HEK293T (cell line): ENCODE results near the gene MRPL38.

Source experiments
- BHLHE40 ChIP-seq: fragments of 450-650 bp; IDR thresholded peaks from 2 replicates; pipeline ENCODE4 v1.6.1; 2016; ENCODE audit warnings: mild to moderate bottlenecking, moderate library complexity, borderline replicate concordance
- NFRKB ChIP-seq: fragments of 450-650 bp; IDR thresholded peaks from 2 replicates; pipeline ENCODE4 v1.6.1; 2016; ENCODE audit warnings: mild to moderate bottlenecking, moderate library complexity

- no peak for TF ChIP-seq BHLHE40
- TF ChIP-seq NFRKB: no peak
Measured at GRCh38 chr17:75921596-75921995, 16.9 kb upstream of the MRPL38 start.
